KG1 (cell line): ENCODE results near the gene DNPH1.

Source experiments
- DNase-seq: peaks from one replicate; lab custom pipeline; 2025; lab: John Stamatoyannopoulos, UW

Gene DNPH1, protein sequence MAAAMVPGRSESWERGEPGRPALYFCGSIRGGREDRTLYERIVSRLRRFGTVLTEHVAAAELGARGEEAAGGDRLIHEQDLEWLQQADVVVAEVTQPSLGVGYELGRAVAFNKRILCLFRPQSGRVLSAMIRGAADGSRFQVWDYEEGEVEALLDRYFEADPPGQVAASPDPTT

DNA sequence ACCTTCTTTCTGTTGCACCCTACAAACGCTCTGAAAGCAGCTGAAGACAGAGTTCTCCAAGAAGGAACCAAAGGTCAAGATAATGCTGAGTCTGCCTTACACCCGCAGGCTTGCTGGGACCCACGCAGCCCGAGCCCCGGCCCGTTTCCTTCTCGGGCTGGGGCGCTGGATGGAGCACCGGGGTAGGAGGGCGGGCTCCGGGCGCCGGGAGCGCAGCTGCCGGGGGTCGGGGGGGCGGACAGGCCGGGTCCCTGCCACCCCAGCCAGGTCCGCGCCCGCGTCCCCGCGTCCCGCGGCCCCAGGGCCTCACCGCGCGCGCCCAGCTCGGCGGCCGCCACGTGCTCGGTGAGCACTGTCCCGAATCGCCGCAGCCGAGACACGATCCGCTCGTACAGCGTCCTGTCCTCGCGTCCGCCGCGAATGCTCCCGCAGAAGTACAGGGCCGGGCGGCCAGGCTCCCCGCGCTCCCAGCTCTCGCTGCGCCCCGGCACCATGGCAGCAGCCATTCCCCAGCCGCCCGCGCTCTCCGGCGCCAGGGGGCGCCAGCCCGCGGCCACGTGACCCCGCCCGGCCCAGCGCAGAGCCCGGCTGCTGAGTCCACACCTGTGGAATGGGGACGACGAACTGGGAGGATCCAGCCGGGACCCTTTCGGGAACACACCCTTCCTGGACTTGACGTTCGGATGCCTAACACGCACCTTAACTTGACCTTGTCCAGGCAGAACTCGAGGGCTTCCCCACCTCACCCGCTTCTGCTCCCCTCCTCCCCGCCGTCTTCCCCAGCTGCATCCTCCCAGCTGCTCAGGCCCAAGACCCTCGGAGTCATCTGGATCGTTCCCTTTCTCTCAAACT is at the start of gene DNPH1:
TSS of gene DNPH1 (minus strand) at position 531 of the 852 bp plus-strand sequence. CDS start at position 506, 25 bp downstream.
- DNase-seq: peak; percentile 26

DNA sequence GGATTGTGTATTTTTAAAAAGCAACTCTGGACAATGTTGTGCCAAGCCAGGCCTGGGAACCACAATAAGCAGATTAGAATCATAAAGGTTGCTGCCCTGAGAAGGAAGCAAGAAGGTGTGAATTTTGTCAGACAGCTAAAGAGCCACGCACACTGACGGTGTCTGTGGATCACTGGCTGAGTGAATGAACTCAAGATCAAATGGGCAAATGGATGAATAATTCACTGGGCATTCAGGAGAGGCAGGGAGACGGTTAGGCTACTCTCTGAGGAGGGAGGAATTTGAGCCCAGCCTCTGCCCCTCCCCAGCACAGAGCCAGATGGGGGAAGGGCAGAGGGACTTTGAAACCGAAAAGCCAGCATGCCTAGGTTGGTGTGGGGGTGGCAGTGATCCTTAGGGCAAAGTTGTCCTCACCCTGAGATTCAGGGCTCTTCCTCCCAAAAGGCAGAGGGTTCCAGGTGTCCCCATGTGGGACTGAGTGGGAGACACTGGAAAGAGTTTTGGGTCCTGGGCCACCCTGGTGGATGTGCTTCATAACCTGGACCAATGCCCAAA is 49.3 kb upstream of the DNPH1 start:
- DNase-seq: no peak

GRCh38 chr6:43277643-43278523 is 48.6 kb upstream of the DNPH1 start:
- DNase-seq: no peak

GRCh38 chr6:43277306-43277642 is 48.0 kb upstream of the DNPH1 start:
- DNase-seq: no peak

DNA sequence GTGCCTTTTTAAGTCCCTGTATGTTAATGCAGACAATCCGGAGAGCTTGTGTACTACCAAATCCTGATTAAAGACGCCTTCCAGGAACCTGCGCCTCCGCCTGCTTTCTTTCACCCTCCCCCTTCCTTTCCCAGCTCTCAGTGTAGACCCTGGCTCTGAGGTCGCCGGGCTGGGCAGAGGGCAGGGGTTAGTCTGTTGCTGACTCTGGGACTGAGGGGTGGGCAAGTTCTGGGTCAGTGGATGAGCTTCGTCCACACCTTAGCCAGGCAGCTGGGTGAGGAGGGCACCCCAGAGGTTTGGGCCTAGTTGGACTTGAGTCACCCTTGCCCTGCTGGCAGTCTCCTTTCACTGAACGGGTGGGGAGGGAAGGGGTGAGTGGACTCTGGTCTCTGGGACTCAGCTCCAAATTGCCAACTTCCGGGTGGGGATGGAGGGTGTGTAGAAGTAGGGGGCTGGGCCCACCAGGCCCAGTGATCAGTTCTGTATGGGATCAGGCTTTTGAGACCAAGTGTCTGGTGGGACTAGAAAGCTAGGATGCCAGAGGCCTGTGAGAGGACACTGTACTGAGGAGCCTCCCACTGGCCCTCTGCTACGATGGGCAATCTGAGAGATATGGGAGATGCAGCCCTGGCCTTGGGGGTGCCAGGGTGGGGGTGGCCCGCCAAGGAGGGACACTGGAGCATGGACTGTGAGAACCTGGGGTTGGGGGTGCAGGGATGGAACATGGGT is 47.5 kb upstream of the DNPH1 start:
- no peak for DNase-seq

- DNase-seq: no peak
Measured at GRCh38 chr6:43275801-43276576, 46.7 kb upstream of the DNPH1 start.

DNA sequence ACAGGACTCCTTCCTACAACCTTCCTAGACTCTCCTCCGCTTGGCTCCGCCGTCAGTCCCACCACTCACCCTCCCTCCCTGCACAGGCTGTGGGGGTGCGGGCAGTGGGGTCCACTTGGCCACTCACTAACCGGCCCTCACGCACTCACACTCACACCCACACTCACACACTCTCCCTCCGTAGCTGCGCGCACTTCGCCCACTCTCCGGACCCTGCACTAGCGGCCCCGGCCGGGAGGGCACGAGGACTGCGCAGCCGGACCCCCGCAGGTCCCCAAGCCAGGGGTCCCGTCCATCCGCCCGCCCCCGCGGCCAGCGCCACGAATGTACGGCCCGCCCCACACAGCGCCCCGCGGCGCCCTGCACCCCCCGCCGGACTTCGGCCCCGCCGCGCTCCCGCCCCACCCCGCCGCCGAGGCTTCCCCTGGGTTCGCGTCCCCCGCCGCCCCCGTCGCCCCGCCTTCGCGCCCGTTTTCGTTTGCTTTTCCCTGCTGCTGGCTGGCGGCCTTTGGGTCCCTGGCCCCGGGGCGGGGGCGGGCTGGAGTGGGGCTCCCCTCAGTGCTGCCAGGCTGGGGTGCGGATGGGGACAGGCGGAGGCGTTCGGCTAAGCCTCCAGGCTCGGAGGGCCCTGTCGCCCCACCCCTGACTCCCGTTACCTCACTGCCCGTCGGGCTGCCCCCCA is 45.8 kb upstream of the DNPH1 start:
- DNase-seq: no peak

DNA sequence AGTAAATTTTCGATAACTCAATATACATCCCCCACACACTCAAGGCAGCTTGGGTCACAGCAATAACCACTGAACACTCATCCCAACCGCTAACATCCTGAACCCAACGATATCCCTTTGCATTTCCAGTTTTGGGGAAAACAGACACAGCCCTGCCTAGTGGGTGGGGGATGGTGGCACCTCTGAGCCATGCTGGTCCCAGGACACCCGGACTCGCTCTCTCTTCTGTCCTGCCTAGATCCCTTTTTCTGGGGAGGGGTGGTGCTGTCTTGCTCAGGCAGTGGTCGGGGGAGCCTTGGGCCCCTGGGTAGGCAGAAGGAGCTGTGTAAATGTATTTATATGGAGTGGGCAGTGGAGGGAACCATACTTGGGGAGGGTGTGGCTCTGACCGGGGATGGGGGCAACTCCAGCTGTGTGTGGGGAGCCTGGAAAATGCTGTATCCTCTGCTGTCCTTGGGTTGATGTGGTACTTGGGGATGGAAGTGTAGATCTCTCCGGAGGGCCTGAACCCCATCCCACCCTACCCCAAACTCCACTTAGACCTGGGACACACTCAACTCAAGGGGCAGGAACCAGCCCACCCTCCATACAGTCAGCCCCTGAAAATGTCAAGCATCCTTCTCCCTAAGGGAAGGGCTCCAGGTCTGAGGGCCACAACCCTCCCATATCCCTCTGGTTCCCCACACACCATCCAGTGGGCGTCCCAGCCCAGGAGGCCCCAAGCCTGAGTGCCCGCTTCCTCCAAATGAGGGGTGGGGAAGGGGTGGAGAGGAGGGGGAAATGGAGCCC is 45.0 kb upstream of the DNPH1 start:
- no peak for DNase-seq

- no peak for DNase-seq
Measured at GRCh38 chr6:43273707-43274106, 44.4 kb upstream of the DNPH1 start.

- no peak for DNase-seq
Measured at GRCh38 chr6:43271944-43272343, 42.7 kb upstream of the DNPH1 start.

GRCh38 chr6:43271103-43271815 is 42.0 kb upstream of the DNPH1 start:
- DNase-seq: no peak

DNA sequence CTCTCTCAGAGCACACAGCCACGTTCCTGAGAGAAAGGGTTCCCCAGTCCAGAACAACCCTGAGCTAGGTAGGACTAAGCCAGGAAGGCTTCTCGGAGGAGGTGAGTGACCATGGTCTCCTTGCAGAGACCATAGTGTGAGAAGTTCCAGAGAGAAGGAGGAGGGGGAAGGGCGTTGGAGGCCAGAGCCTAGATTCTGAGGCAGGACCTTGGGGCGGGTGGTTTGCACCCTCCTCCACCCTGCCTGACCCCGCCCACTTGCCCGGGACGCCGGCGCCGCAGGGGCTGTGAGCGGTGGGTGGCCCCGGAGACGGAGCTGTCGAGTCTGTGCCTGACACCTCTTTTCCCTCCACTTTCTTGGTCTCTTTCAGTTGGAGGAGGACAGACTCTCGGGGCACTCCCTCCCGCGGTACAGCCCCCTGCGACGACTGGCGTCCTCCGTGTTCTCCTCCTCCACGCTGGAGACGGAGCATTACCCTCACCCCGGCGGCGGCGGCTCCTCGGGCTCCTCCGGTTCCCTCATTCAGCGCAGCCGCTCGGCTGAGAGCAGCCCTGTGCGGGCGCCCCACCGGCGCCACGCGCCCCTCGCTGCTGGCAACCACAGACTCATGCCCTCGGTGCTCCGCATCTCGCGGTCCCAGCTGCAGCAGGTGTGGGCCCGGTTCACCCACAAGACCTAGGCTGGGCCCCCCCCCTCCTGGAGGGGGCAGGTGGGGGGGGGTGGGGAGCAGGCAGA is 40.2 kb upstream of the DNPH1 start:
- no peak for DNase-seq

DNA sequence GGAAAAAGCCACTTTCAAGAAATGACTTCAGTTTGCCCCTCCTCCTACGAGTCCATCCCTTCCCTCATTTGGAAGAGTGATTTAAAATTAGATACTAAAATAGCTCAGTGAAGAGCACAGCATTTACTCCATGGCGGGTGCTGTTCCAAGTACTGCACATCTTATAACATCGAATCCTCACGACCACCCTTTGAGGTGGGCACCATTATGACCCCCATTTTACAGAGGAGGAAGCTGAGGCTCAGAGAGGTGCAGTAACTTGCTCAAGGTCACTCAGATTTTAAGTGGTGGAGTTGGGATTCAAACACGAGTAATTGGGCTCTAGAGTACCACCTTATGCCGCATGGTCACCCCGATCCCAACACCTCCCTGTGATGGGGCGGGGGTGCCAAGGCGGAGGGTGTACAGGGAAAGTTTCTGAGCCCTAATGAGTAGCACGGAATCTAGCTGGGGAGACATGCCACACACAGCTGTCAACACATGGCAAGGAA is 39.5 kb upstream of the DNPH1 start:
- no peak for DNase-seq

DNA sequence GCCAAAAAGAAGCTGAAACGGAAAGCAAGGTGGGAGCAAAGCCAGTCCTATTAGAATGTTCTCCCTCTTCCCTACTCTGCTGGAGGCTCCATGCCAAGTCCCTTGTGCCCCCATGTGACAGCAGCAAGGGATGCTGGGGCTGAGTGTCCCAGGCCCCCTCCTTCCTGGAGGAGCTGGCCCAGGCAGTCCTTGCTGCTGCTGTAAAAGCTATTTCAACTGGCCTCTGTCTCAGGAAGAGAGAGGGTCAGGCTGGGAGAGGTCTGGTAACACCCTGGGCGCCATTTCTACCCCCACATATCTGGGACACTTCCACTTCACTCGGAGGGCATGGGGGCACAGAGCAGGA is 39.0 kb upstream of the DNPH1 start:
- no peak for DNase-seq

DNA sequence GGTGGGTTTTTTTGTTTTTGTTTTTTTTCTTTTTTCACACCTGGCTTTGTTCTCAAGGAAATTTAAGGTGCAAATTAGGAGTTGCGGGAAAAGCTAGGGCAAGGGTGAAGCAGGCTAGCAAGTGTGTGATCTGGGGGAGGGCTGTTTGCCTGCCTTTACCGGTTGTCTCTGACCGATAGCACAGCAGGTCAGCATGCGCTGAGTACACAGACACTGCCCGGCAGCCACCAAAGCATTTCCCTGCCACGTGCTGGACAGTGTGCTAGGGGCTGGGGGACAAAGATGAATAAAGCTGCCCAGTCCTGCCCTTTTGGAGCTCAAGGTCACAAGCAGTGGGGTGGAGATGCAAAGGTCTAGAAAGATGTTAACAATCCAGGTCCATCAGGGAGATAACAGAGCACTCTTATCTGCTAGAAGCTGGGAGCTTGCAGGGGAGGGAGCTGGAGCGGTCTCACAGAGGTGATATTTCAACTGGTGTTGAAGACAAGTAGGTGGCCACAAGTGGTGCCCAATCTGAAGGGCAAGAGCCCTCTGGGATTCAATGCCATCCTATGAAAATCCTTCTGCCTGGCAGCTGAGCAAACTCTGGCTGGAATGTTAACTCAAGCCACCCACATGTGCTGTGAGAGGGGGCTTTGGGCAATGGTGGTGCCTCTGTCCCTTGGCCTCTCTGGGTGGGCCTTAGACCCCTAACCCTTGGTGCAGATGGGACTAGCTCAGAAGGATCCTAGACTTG is 38.5 kb upstream of the DNPH1 start:
- no peak for DNase-seq

GRCh38 chr6:43265564-43265963 is 36.3 kb upstream of the DNPH1 start:
- DNase-seq: no peak

DNA sequence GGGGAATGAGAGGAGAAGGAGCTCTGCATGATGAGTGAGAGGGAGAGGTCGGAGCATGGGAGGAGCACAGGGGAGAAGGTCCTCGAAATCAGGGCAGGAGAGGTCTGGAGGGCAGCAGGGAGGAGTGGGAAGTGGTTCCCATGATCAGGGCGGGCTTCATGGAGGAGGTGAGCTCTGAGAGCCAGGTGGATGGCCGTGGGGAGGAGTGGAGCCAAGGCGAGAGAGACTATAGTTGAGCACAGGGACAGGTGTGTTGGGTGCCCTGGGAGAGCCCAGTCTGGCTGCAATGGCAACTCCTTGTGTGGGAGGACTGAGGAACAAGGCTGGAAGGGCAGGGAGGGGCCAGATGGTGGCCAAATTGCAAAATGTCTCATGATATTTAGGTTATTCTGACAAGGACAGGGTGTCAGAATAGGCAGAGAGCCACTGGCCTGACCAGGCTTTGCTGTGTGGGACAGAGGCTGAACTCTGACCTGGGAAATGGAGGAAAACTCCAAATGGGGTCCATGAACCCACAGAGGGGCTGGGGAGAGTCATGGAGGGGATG is 35.4 kb upstream of the DNPH1 start:
- DNase-seq: no peak
